CD4-positive, CD25-positive, alpha-beta regulatory T cell (primary cell): ENCODE results near the gene UBE4B. TPM values are rescaled to one million over a fixed set of nuclear protein-coding genes. Genes with fewer than 3 reads are reported as not detected.
A peak's percentile ranks its signal among the peaks of the same experiment; 100 is the strongest.
"Not testable (repeated sequence)": the region's sequence is repeated elsewhere in the genome, so short reads cannot be mapped to it uniquely, and the experiment has no call there.

Experiments
- ATAC-seq, 2 donors: fragments of 150-1000 bp; cut with Tn5 transposase; one replicate each; pipeline ENCODE4 v1.10.0; 2021; ENCODE audit warnings: low read depth in 2 of 2, moderate number of reproducible peaks in 2 of 2, moderate library complexity in 1 of 2
- DNase-seq, 3 donors: peaks; one replicate each; pipeline versions ENCODE4 v3.0.0 to v3.0.0-alpha.2; 2012 to 2022; ENCODE audit warnings: mixed read lengths in 1 of 3
- H3K27ac ChIP-seq: one replicate; pipeline ENCODE4 v1.7.0; 2013; ENCODE audit warnings: mild to moderate bottlenecking, low read length; ENCODE audit not compliant: insufficient read depth, poor library complexity, severe bottlenecking
- H3K27me3 ChIP-seq: one replicate; pipeline ENCODE4 v1.7.0; 2013; ENCODE audit warnings: low read length; ENCODE audit not compliant: control insufficient read depth, insufficient read depth
- H3K36me3 ChIP-seq: one replicate; pipeline ENCODE4 v1.7.0; 2013; ENCODE audit warnings: mild to moderate bottlenecking, low read length, moderate library complexity; ENCODE audit not compliant: control insufficient read depth, insufficient read depth
- H3K4me1 ChIP-seq: 2 replicates; pipeline ENCODE4 v1.7.0; 2013; ENCODE audit warnings: mild to moderate bottlenecking, low read length; ENCODE audit not compliant: insufficient read depth, control insufficient read depth, poor library complexity, severe bottlenecking
- H3K4me3 ChIP-seq: one replicate; pipeline ENCODE4 v1.7.0; 2013; ENCODE audit warnings: low read depth, mild to moderate bottlenecking, low read length, moderate library complexity
- H3K9me3 ChIP-seq, 2 experiments: 1 replicate in 1 of 2; 2 replicates in 1 of 2; pipeline ENCODE4 v1.7.0; 2013; ENCODE audit warnings: low read length in 2 of 2, mild to moderate bottlenecking in 1 of 2, moderate library complexity in 1 of 2; ENCODE audit not compliant: control insufficient read depth in 2 of 2
- H3K27ac Mint-ChIP-seq, 3 donors: one replicate each; pipeline ENCODE4 v1.8.0; 2020 to 2022; ENCODE audit warnings: mild to moderate bottlenecking in 3 of 3, mixed read lengths in 3 of 3, moderate library complexity in 2 of 3
- H3K27me3 Mint-ChIP-seq: one replicate; pipeline ENCODE4 v1.8.0; 2022; ENCODE audit warnings: mild to moderate bottlenecking, mixed read lengths
- H3K36me3 Mint-ChIP-seq: one replicate; pipeline ENCODE4 v1.8.0; 2020; ENCODE audit warnings: mixed read lengths
- H3K4me1 Mint-ChIP-seq, 4 donors: one replicate each; pipeline ENCODE4 v1.8.0; 2020 to 2022; ENCODE audit warnings: mixed read lengths in 4 of 4, mild to moderate bottlenecking in 1 of 4
- H3K4me3 Mint-ChIP-seq, 4 donors: one replicate each; pipeline ENCODE4 v1.8.0; 2020 to 2022; ENCODE audit warnings: mild to moderate bottlenecking in 4 of 4, mixed read lengths in 4 of 4, moderate library complexity in 3 of 4
- H3K9me3 Mint-ChIP-seq, 7 donors: one replicate each; pipeline ENCODE4 v1.8.0; 2020 to 2022; ENCODE audit warnings: mixed read lengths in 7 of 7, mild to moderate bottlenecking in 3 of 7, moderate library complexity in 2 of 7
- polyA plus RNA-seq, 4 donors: library from polyadenylated mRNA; unstranded; fragments of 300-500 nt; fragmentation: Illumina TruSeq; gene quantifications; one replicate each; pipeline ENCODE4 v1.2.3, GENCODE V29; 2021
- total RNA-seq: library from RNA; stranded (reverse); gene quantifications from one replicate; pipeline ENCODE4 v1.2.3, GENCODE V29; 2022

UBE4B gene
- total and polyA plus RNA-seq, 5 donors from 2014 or later, result 8.0 to 38.7 (median 9.3) TPM

GRCh38 chr1:9996624-9997582, 35.9 kb upstream of the UBE4B start, which contains the start of gene RBP7:
Gene RBP7 (plus strand): TSS chr1:9997228. CDS start chr1:9997259, 31 bp downstream.
- peaks cover 14% of the 10 kb centered on the region for H3K4me1 ChIP-seq
- no peak within 1 kb of the TSS for H3K4me3 ChIP-seq
- DNase-seq, result peak in 1 of 3 donors; percentile 4
- Mint-ChIP-seq H3K9me3 (peaks cover 0 to 2% (median 0%) of the 10 kb centered on the region in 7 donors), H3K4me1 (peaks cover 4 to 14% (median 8%) of the 10 kb centered on the region in 4 donors), H3K27me3 (peaks cover 73% of the 10 kb centered on the region), H3K4me3 (peak within 1 kb of the TSS; percentile 79 to 87 (median 82)), H3K27ac (peak within 1 kb of the TSS in 1 of 3 donors; percentile 91), H3K36me3 (no peaks in the 10 kb centered on the region)
- ATAC-seq, result peak in 1 of 2 donors; percentile 28
- peaks cover 0 to 4% of the 10 kb centered on the region in 2 experiments for H3K9me3 ChIP-seq
- H3K36me3 ChIP-seq, result no peaks in the 10 kb centered on the region
- peaks cover 7% of the 10 kb centered on the region for H3K27me3 ChIP-seq
- H3K27ac ChIP-seq, result no peak within 1 kb of the TSS

- Mint-ChIP-seq H3K27me3 (peaks cover 65% of the 10 kb centered on the region), H3K36me3 (no peaks in the 10 kb centered on the region), H3K4me1 (peaks cover 4 to 12% (median 8%) of the 10 kb centered on the region in 4 donors), H3K9me3 (peaks cover 0 to 2% (median 0%) of the 10 kb centered on the region in 7 donors), H3K27ac (peak overlapping the region in 1 of 3 donors; percentile 63), H3K4me3 (no peak overlapping the region)
- Histone ChIP-seq H3K9me3 (peaks cover 0 to 4% of the 10 kb centered on the region in 2 experiments), H3K36me3 (no peaks in the 10 kb centered on the region), H3K4me1 (peaks cover 14% of the 10 kb centered on the region), H3K4me3 (no peak overlapping the region), H3K27ac (no peak overlapping the region), H3K27me3 (peaks cover 7% of the 10 kb centered on the region)
- ATAC-seq, result no peak
- no peak for DNase-seq
Measured at GRCh38 chr1:10001016-10001665, 31.6 kb upstream of the UBE4B start.

GRCh38 chr1:10005248-10005647, 27.5 kb upstream of the UBE4B start:
- not testable (repeated sequence) for H3K4me1 ChIP-seq, H3K36me3 Mint-ChIP-seq, H3K27me3 ChIP-seq, H3K9me3 ChIP-seq, H3K9me3 Mint-ChIP-seq, H3K4me3 ChIP-seq, ATAC-seq, DNase-seq, H3K4me1 Mint-ChIP-seq, H3K27ac ChIP-seq, H3K4me3 Mint-ChIP-seq, H3K27ac Mint-ChIP-seq, H3K36me3 ChIP-seq
- peaks cover 39% of the 10 kb centered on the region for H3K27me3 Mint-ChIP-seq

- H3K4me3 Mint-ChIP-seq, result no peak overlapping the region
- no peak for ATAC-seq
- no peaks in the 10 kb centered on the region for H3K4me1 Mint-ChIP-seq
- Histone ChIP-seq H3K4me3 (no peak overlapping the region), H3K36me3 (no peaks in the 10 kb centered on the region), H3K9me3 (no peaks in the 10 kb centered on the region), H3K27ac (no peak overlapping the region), H3K27me3 (no peaks in the 10 kb centered on the region), H3K4me1 (no peaks in the 10 kb centered on the region)
- H3K36me3 Mint-ChIP-seq, result no peaks in the 10 kb centered on the region
- H3K27ac Mint-ChIP-seq, result no peak overlapping the region
- H3K27me3 Mint-ChIP-seq, result peaks cover 27% of the 10 kb centered on the region
- no peak for DNase-seq
- no peaks in the 10 kb centered on the region for H3K9me3 Mint-ChIP-seq
Measured at GRCh38 chr1:10007169-10007568, 25.6 kb upstream of the UBE4B start.

GRCh38 chr1:10014016-10014415, 18.7 kb upstream of the UBE4B start:
- Mint-ChIP-seq H3K27me3 (peaks cover 15% of the 10 kb centered on the region), H3K4me3 (no peak overlapping the region), H3K36me3 (no peaks in the 10 kb centered on the region), H3K9me3 (peaks cover 0 to 2% (median 0%) of the 10 kb centered on the region in 7 donors), H3K4me1 (no peaks in the 10 kb centered on the region), H3K27ac (no peak overlapping the region)
- Histone ChIP-seq H3K27me3 (no peaks in the 10 kb centered on the region), H3K36me3 (no peaks in the 10 kb centered on the region), H3K4me1 (no peaks in the 10 kb centered on the region), H3K4me3 (no peak overlapping the region), H3K9me3 (no peaks in the 10 kb centered on the region), H3K27ac (no peak overlapping the region)
- DNase-seq (no peak), ATAC-seq (no peak)

GRCh38 chr1:10019561-10019960, 13.2 kb upstream of the UBE4B start:
- Mint-ChIP-seq H3K36me3 (no peaks in the 10 kb centered on the region), H3K4me3 (peak overlapping the region in 1 of 4 donors; percentile 27), H3K27me3 (peaks cover 27% of the 10 kb centered on the region), H3K4me1 (no peaks in the 10 kb centered on the region), H3K9me3 (peaks cover 0 to 2% (median 0%) of the 10 kb centered on the region in 7 donors), H3K27ac (no peak overlapping the region)
- ATAC-seq (no peak), DNase-seq (no peak)
- Histone ChIP-seq H3K9me3 (no peaks in the 10 kb centered on the region), H3K36me3 (no peaks in the 10 kb centered on the region), H3K27ac (no peak overlapping the region), H3K27me3 (no peaks in the 10 kb centered on the region), H3K4me3 (no peak overlapping the region), H3K4me1 (no peaks in the 10 kb centered on the region)

GRCh38 chr1:10020086-10020485, 12.7 kb upstream of the UBE4B start:
- no peak overlapping the region for H3K27ac Mint-ChIP-seq
- Histone ChIP-seq H3K9me3 (no peaks in the 10 kb centered on the region), H3K27me3 (no peaks in the 10 kb centered on the region), H3K4me1 (no peaks in the 10 kb centered on the region), H3K36me3 (no peaks in the 10 kb centered on the region), H3K4me3 (no peak overlapping the region), H3K27ac (no peak overlapping the region)
- no peak overlapping the region for H3K4me3 Mint-ChIP-seq
- peaks cover 27% of the 10 kb centered on the region for H3K27me3 Mint-ChIP-seq
- no peak for DNase-seq
- peaks cover 0 to 2% (median 0%) of the 10 kb centered on the region in 7 donors for H3K9me3 Mint-ChIP-seq
- no peaks in the 10 kb centered on the region for H3K4me1 Mint-ChIP-seq
- no peaks in the 10 kb centered on the region for H3K36me3 Mint-ChIP-seq
- ATAC-seq, result no peak
